Peyer's patch (tissue), 4 donors: ENCODE measurements around the gene CCDC88C. TPM values are rescaled to one million over a fixed set of nuclear protein-coding genes. Genes with fewer than 3 reads are reported as not detected.

Experiments used
- DNase-seq, 3 donors: peaks; one replicate each; pipeline ENCODE4 v3.0.0-alpha.2; 2017 to 2019
- H3K27ac ChIP-seq, 4 donors: fragments of 200-600 bp; sonication (generic); one replicate each; pipeline ENCODE4 v1.5.1; 2016 to 2019
- H3K27me3 ChIP-seq, 2 donors: fragments of 200-600 bp; sonication (generic); one replicate each; pipeline ENCODE4 v1.5.1; 2019
- H3K36me3 ChIP-seq, 3 donors: fragments of 200-600 bp; sonication (generic); one replicate each; pipeline ENCODE4 v1.5.1; 2016 to 2019
- H3K4me1 ChIP-seq, 4 donors: fragments of 200-600 bp; sonication (generic); one replicate each; pipeline ENCODE4 v1.5.1; 2016 to 2019
- H3K4me3 ChIP-seq, 4 donors: fragments of 200-600 bp; sonication (generic); 1 replicate in 3 of 4; 2 replicates in 1 of 4; pipeline ENCODE4 v1.5.1; 2016 to 2019; ENCODE audit warnings: mild to moderate bottlenecking in 1 of 4
- H3K9me3 ChIP-seq, 4 donors: fragments of 200-600 bp; sonication (generic); one replicate each; pipeline ENCODE4 v1.5.1; 2016 to 2019; ENCODE audit warnings: mild to moderate bottlenecking in 1 of 4
- CTCF ChIP-seq, 6 experiments: fragments of 450-650 bp in 4 of 6; fragments of 200-600 bp in 2 of 6; sonication (generic) in 1 of 6; IDR thresholded peaks; one replicate each; pipeline ENCODE4 v1.5.1; 2017 to 2019; ENCODE audit warnings: antibody characterized with exemption in 6 of 6, mild to moderate bottlenecking in 3 of 6, moderate library complexity in 1 of 6
- POLR2A ChIP-seq, 2 donors: fragments of 450-650 bp; IDR thresholded peaks; one replicate each; pipeline ENCODE4 v1.5.1; 2017; ENCODE audit warnings: antibody characterized with exemption in 2 of 2, mild to moderate bottlenecking in 2 of 2, moderate library complexity in 2 of 2
- total RNA-seq, 4 donors: library from RNA; depleted of rRNA; stranded (reverse); fragments of >200 nt; gene quantifications; one replicate each; pipeline ENCODE4 v1.1.0, GENCODE V29; 2016

CCDC88C gene
- total RNA-seq, 4 donors from 2014 or later = 18.9 to 189 (median 77.2) TPM

GRCh38 chr14:91385224-91385623, 32.4 kb downstream of the CCDC88C start:
- DNase-seq = no peak
- Histone ChIP-seq H3K4me1 (peaks cover 3 to 48% (median 27%) of the 10 kb centered on the region in 4 donors), H3K27me3 (no peaks in the 10 kb centered on the region), H3K36me3 (no peaks in the 10 kb centered on the region), H3K27ac (no peak overlapping the region), H3K4me3 (no peak overlapping the region), H3K9me3 (no peaks in the 10 kb centered on the region)
- TF ChIP-seq CTCF (IDR thresholded peaks at IDR 0.05) (no peak), POLR2A (IDR thresholded peaks at IDR 0.05) (no peak)

DNA sequence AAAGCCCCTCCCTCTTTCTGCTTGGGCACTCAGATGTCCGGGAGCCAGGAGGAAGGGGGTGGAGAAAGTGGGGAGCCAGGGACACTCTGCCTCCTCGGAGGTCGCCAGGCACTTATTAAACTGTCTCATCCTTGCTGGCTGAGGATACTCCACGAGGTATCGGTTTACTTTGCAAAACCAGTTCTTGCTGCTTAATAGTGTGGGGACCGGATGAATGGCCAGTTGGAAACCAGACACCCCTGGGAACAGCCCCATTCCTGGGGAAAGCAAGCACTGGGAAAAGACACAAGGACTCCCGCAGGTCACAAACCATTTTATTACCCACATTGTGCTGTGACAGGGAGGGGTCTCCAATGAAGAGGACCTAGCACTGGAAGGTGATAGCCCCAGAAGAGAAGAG, 34.2 kb downstream of the CCDC88C start:
- no peaks in the 10 kb centered on the region for H3K9me3 ChIP-seq
- H3K4me1 ChIP-seq = peaks cover 0 to 58% (median 23%) of the 10 kb centered on the region in 4 donors
- TF ChIP-seq CTCF (IDR thresholded peaks at IDR 0.05) (no peak), POLR2A (IDR thresholded peaks at IDR 0.05) (no peak)
- H3K4me3 ChIP-seq = no peak overlapping the region
- H3K27me3 ChIP-seq = no peaks in the 10 kb centered on the region
- no peaks in the 10 kb centered on the region for H3K36me3 ChIP-seq
- H3K27ac ChIP-seq = no peak overlapping the region
- DNase-seq = no peak

GRCh38 chr14:91381801-91382670, 35.6 kb downstream of the CCDC88C start:
- TF ChIP-seq POLR2A (IDR thresholded peaks at IDR 0.05) (no peak), CTCF (IDR thresholded peaks at IDR 0.05) (no peak)
- no peak for DNase-seq
- Histone ChIP-seq H3K9me3 (no peaks in the 10 kb centered on the region), H3K4me1 (peaks cover 0 to 58% (median 21%) of the 10 kb centered on the region in 4 donors), H3K27ac (no peak overlapping the region), H3K27me3 (no peaks in the 10 kb centered on the region), H3K4me3 (no peak overlapping the region), H3K36me3 (no peaks in the 10 kb centered on the region)

DNA sequence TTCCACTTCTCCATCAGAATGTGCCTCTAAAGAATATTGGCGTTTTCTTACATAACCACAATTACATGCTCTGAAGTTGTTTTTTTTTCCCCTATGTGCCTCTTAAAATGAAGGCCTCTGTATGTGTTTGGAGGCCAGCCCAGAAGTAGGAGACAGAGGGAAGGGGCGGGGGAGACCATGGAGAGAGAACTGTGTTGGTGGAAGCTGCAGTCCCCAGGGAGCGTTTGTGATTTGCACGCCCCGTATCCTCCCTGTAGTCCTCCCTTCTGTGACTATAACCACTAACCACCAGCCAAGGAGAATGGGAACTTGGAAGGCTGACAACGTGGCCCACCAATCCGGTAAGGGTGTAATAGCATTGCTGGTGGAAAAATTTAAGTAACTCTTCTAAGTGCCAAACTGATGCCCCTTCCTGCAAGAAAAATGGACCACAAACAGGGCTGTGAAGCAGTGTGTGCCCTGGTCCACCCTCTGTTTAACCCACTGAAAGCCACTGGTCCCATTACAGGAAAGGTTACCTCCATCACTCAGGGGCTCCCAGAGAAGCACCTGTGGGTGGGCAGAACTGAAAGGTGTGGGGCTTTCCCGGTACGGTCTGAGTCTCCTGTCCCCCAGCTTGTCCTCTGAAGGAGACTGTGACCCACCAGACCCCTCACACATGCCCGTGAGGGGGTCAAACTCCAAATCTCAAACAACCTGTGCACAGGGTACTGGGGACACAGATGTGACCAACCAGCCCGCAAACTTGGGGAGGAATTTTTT, 36.8 kb downstream of the CCDC88C start:
- TF ChIP-seq CTCF (IDR thresholded peaks at IDR 0.05) (no peak), POLR2A (IDR thresholded peaks at IDR 0.05) (no peak)
- no peak for DNase-seq
- H3K27me3 ChIP-seq = no peaks in the 10 kb centered on the region
- H3K27ac ChIP-seq = no peak overlapping the region
- H3K4me3 ChIP-seq = no peak overlapping the region
- peaks cover 0 to 58% (median 27%) of the 10 kb centered on the region in 4 donors for H3K4me1 ChIP-seq
- H3K9me3 ChIP-seq = no peaks in the 10 kb centered on the region
- no peaks in the 10 kb centered on the region for H3K36me3 ChIP-seq

DNA sequence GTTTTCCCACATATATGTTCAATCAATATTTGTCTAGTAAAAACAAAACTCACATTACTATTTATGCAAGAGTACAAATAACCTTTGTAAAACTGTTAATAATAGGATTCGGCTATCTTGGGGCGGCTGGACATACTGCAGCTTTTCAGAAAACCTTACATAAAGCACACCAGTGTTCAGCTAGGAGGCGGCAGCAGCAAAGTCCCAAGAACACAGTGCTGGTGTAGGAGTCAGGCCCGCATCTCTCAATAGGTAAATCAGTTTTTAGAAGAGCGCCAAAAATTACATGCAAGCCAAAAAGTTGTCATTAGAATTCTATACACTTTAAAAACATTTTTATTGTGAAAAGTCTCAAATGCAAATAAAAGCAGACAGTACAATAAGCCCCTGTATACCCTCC, 37.5 kb downstream of the CCDC88C start:
- Histone ChIP-seq H3K27ac (no peak overlapping the region), H3K4me3 (no peak overlapping the region), H3K36me3 (no peaks in the 10 kb centered on the region), H3K9me3 (no peaks in the 10 kb centered on the region), H3K27me3 (no peaks in the 10 kb centered on the region), H3K4me1 (peaks cover 0 to 53% (median 28%) of the 10 kb centered on the region in 4 donors)
- TF ChIP-seq CTCF (IDR thresholded peaks at IDR 0.05) = no peak
- TF ChIP-seq POLR2A (IDR thresholded peaks at IDR 0.05) = no peak
- no peak for DNase-seq
